B cell (primary cell): ENCODE measurements around the gene LITAF.

Experiments used
- CTCF ChIP-seq: fragments of 200-600 bp; IDR thresholded peaks from one replicate; pipeline ENCODE4 v1.8.0; 2022; ENCODE audit warnings: antibody characterized with exemption, mild to moderate bottlenecking
- EZH2 ChIP-seq: IDR thresholded peaks from 2 replicates; pipeline ENCODE4 v1.6.1; 2012; ENCODE audit warnings: borderline replicate concordance, low read depth, mild to moderate bottlenecking, moderate library complexity, low read length; ENCODE audit not compliant: insufficient read depth, poor library complexity, severe bottlenecking

DNA sequence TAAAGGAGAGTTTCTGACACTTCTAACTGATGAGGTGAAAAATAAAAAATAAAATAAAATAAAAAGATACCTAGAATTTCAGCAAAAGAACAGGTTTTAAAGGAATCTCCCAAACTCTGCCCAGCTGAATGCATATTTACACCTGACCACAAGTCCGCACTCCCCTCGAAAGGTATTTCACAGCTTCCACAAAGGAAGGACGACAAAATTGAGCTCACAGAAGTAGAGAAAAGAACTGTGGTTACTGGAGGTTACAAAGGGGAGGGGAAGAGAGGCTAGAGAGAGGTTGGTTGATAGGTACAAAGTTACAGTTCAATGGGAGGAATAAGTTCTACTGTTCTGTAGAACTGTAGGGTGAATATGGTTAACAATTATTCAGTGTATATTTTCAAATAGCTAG, 5.0 kb downstream of the LITAF start:
- TF ChIP-seq CTCF (no peak), EZH2 (no peak)
